K562 (cell line): ENCODE results near the gene CTCF. TPM values are rescaled to one million over a fixed set of nuclear protein-coding genes. Genes with fewer than 3 reads are reported as not detected.
"Not testable (repeated sequence)": the region's sequence is repeated elsewhere in the genome, so short reads cannot be mapped to it uniquely, and the experiment has no call there.

Experiments used
- ATAC-seq: fragments of 200-7000 bp; cut with Tn5 transposase; 3 replicates; pipeline ENCODE4 v1.9.1; 2020; ENCODE audit warnings: moderate library complexity
- BruUV-seq: library from RNA; stranded (reverse); fragments of 400-500 nt; replicated peaks from 2 replicates; lab custom pipeline; 2021; lab: Mats Ljungman, UMichigan
- CTCF ChIA-PET: fragments of 300-600 bp; formaldehyde crosslinking; extraction: SDS; loops from one replicate; lab custom pipeline; 2021; ENCODE audit warnings: low intra/inter-chr PET ratio; lab: Yijun Ruan, JAX
- POLR2A ChIA-PET: fragments of 300-600, 350-650 bp; sonication (Branson Sonifier 250); formaldehyde crosslinking; extraction: SDS; loops from one replicate; lab custom pipeline; 2021; ENCODE audit warnings: antibody characterized with exemption, inconsistent platforms; lab: Yijun Ruan, JAX
- DNase-seq, 4 experiments: peaks; one replicate each; pipeline versions ENCODE4 v3.0.0 to v3.0.0-alpha.2; 2011 to 2018; ENCODE audit warnings: low spot score in 3 of 4, mixed read lengths in 3 of 4; ENCODE audit errors: extremely low read depth in 1 of 4
- FAIRE-seq: peaks from 2 replicates; lab custom pipeline; 2011; peaks lifted over from hg19 to GRCh38; lab: Jason Lieb, UNC
- H2AFZ ChIP-seq: 2 replicates; pipeline ENCODE4 v1.6.0; 2011; ENCODE audit warnings: low read depth, low read length, control low read depth, inconsistent platforms
- H3K27ac ChIP-seq: fragments of 200-600 bp; 3 replicates; pipeline ENCODE4 v1.8.0; 2011; ENCODE audit warnings: low read depth, mild to moderate bottlenecking, control low read depth, inconsistent platforms, low read length, moderate library complexity, mixed read lengths; ENCODE audit errors: extremely low read depth
- H3K27me3 ChIP-seq, 2 experiments: fragments of 300-600 bp in 1 of 2; 2 replicates in 1 of 2; 3 replicates in 1 of 2; pipeline versions ENCODE4 v1.6.0 to v1.8.0; 2011; ENCODE audit warnings: inconsistent platforms in 2 of 2, low read length in 2 of 2, mild to moderate bottlenecking in 1 of 2, mixed read lengths in 1 of 2, moderate library complexity in 1 of 2; ENCODE audit not compliant: control insufficient read depth in 2 of 2, insufficient read depth in 2 of 2
- H3K36me3 ChIP-seq: fragments of 300-600 bp; 3 replicates; pipeline ENCODE4 v1.8.0; 2011; ENCODE audit warnings: mild to moderate bottlenecking, low read length, inconsistent platforms; ENCODE audit not compliant: control insufficient read depth, insufficient read depth
- H3K4me1 ChIP-seq, 2 experiments: fragments of 200-600 bp in 1 of 2; replicated peaks in 1 of 2; 2 replicates in 1 of 2; 3 replicates in 1 of 2; pipeline versions ENCODE4 v1.5.1 to v1.8.0; 2011; ENCODE audit warnings: inconsistent platforms in 2 of 2, low read length in 2 of 2, mild to moderate bottlenecking in 1 of 2, mixed read lengths in 1 of 2, moderate library complexity in 1 of 2; ENCODE audit not compliant: control insufficient read depth in 2 of 2, insufficient read depth in 2 of 2
- H3K4me2 ChIP-seq: 2 replicates; pipeline ENCODE4 v1.6.1; 2011; ENCODE audit warnings: low read length, control low read depth, inconsistent platforms, mixed read lengths; ENCODE audit not compliant: insufficient read depth
- H3K4me3 ChIP-seq: fragments of 200-600 bp; sonication (generic), shearing (Covaris generic); 2 replicates; pipeline ENCODE4 v1.5.1; 2016; ENCODE audit warnings: control low read depth, inconsistent platforms
- H3K79me2 ChIP-seq: fragments of 200-600 bp; 3 replicates; pipeline ENCODE4 v1.8.0; 2011; ENCODE audit warnings: low read length, inconsistent platforms; ENCODE audit not compliant: control insufficient read depth, insufficient read depth
- H3K9ac ChIP-seq, 2 experiments: 2 replicates each; pipeline versions ENCODE4 v1.6.0 to v1.6.1; 2011; ENCODE audit warnings: low read depth in 2 of 2, low read length in 2 of 2, control low read depth in 1 of 2, inconsistent platforms in 1 of 2, mild to moderate bottlenecking in 1 of 2, mixed read lengths in 1 of 2; ENCODE audit not compliant: insufficient read depth in 1 of 2
- H3K9me1 ChIP-seq: one replicate; pipeline ENCODE4 v1.6.0; 2011; ENCODE audit warnings: inconsistent platforms, mild to moderate bottlenecking, low read length, moderate library complexity; ENCODE audit not compliant: control insufficient read depth, insufficient read depth
- H3K9me3 ChIP-seq: replicated peaks from 2 replicates; pipeline ENCODE4 v1.5.1; 2011; ENCODE audit warnings: low read depth, low read length, inconsistent platforms; ENCODE audit not compliant: control insufficient read depth, insufficient read depth
- H4K20me1 ChIP-seq: replicated peaks from 2 replicates; pipeline ENCODE4 v1.6.1; 2011; ENCODE audit warnings: low read length, inconsistent platforms, mixed read lengths; ENCODE audit not compliant: control insufficient read depth, insufficient read depth
- BHLHE40 ChIP-seq: IDR thresholded peaks from 2 replicates; pipeline ENCODE4 v1.6.1; 2011; ENCODE audit warnings: low read length, improper control_type of control experiment
- C11orf30 ChIP-seq: fragments of 450-650 bp; IDR thresholded peaks from 2 replicates; pipeline ENCODE4 v1.6.1; 2016; ENCODE audit warnings: low read depth, mild to moderate bottlenecking
- CBX2 ChIP-seq: fragments of 200-600 bp; sonication (generic); IDR thresholded peaks from one replicate; pipeline ENCODE4 v1.6.1; 2012; ENCODE audit warnings: mild to moderate bottlenecking, low read length, inconsistent platforms; ENCODE audit not compliant: insufficient read depth, poor library complexity, severe bottlenecking
- CBX3 ChIP-seq, 2 experiments: IDR thresholded peaks; 1 replicate in 1 of 2; 2 replicates in 1 of 2; pipeline ENCODE4 v1.6.1; 2012; ENCODE audit warnings: inconsistent platforms in 2 of 2, low read length in 2 of 2, borderline replicate concordance in 1 of 2, control low read depth in 1 of 2
- HIVEP1 ChIP-seq: fragments of 250-450 bp; sonication (Bioruptor Pico); IDR thresholded peaks from 2 replicates; pipeline ENCODE4 v1.4.0; 2020; ENCODE audit warnings: mild to moderate bottlenecking
- HNRNPUL1 ChIP-seq: fragments of 200-400 bp; formaldehyde crosslinking; IDR thresholded peaks from 2 replicates; pipeline ENCODE4 v1.6.1; 2017; ENCODE audit warnings: low read length
- PHF21A ChIP-seq: fragments of 450-650 bp; IDR thresholded peaks from 2 replicates; pipeline ENCODE4 v1.6.1; 2017; ENCODE audit warnings: low read depth, borderline replicate concordance
- POLR3A ChIP-seq: IDR thresholded peaks from 2 replicates; pipeline ENCODE4 v1.6.1; 2011; ENCODE audit warnings: borderline replicate concordance, mild to moderate bottlenecking, moderate library complexity; ENCODE audit not compliant: insufficient read length, insufficient read depth; ENCODE audit errors: extremely low read depth
- RCOR1 ChIP-seq, 2 experiments: IDR thresholded peaks; 2 replicates each; pipeline ENCODE4 v1.6.1; 2012; ENCODE audit warnings: low read depth in 2 of 2, low read length in 2 of 2, borderline replicate concordance in 1 of 2, improper control_type of control experiment in 1 of 2
- SAFB ChIP-seq: fragments of 200-400 bp; formaldehyde crosslinking; IDR thresholded peaks from 2 replicates; pipeline ENCODE4 v1.6.1; 2017; ENCODE audit warnings: low read depth, low read length, borderline replicate concordance
- SMAD4 ChIP-seq: fragments of 250-450 bp; sonication (Bioruptor Pico); conservative IDR thresholded peaks from 2 replicates; pipeline ENCODE4 v1.8.0; 2021; ENCODE audit warnings: inconsistent platforms, mild to moderate bottlenecking, moderate library complexity
- SMARCC2 ChIP-seq: fragments of 450-650 bp; IDR thresholded peaks from 2 replicates; pipeline ENCODE4 v1.6.1; 2017; ENCODE audit warnings: antibody characterized with exemption, moderate library complexity, mild to moderate bottlenecking, low read depth
- SP1 ChIP-seq: sonication (generic); formaldehyde crosslinking; IDR thresholded peaks from 2 replicates; pipeline ENCODE4 v1.8.1; 2022; ENCODE audit warnings: mild to moderate bottlenecking, missing genetic modification reagents
- ZNF121 ChIP-seq: sonication (generic); formaldehyde crosslinking; conservative IDR thresholded peaks from 2 replicates; pipeline ENCODE4 v1.8.0; 2022; ENCODE audit warnings: missing genetic modification reagents
- ZNF77 ChIP-seq: fragments of 250-450 bp; sonication (Bioruptor Pico); IDR thresholded peaks from 2 replicates; pipeline ENCODE4 v1.5.0; 2020
- ZNF785 ChIP-seq: fragments of 250-450 bp; sonication (Bioruptor Pico); IDR thresholded peaks from 2 replicates; pipeline ENCODE4 v1.4.0; 2020; ENCODE audit warnings: mild to moderate bottlenecking
- WGBS: fragments of 100-300 bp; shearing (Covaris generic); methylation state at CpG from one replicate; pipeline ENCODE4 v1.1.6; 2016; ENCODE audit warnings: low coverage, mixed read lengths; ENCODE audit not compliant: insufficient coverage; ENCODE audit errors: missing lambda C conversion rate; 5-methylcytosine and 5-hydroxymethylcytosine counted together
- in situ Hi-C: fragments of 300-500 bp; cut with MboI; formaldehyde crosslinking; loops from 4 replicates; pipeline ENCODE4 v1.15.0; 2018; ENCODE audit warnings: inconsistent platforms, mixed read lengths
- intact Hi-C: fragments of 100-400 bp; cut with micrococcal nuclease; formaldehyde crosslinking; loops from 2 replicates; pipeline ENCODE4 v1.14.2; 2022
- polyA plus RNA-seq, 8 experiments: library from polyadenylated mRNA; depleted of rRNA in 4 of 8; stranded (reverse) in 5 of 8; unstranded in 3 of 8; fragments of >200 nt; fragmentation: Nextera tagmentation in 2 of 8; fragmentation: Illumina TruSeq in 1 of 8; extraction: Ambion mirVana in 2 of 8; extraction: Trizol in 1 of 8; gene quantifications; 2 replicates each; pipeline versions ENCODE4 v1.2.1 to v1.2.3, GENCODE V29; 2011 to 2014; ENCODE audit warnings: inconsistent platforms in 1 of 8, missing spikeins in 1 of 8
- total RNA-seq, 7 experiments: library from RNA; depleted of rRNA in 6 of 7; stranded (reverse); fragments of >200 nt in 6 of 7; fragmentation: Illumina TruSeq in 2 of 7; extraction: Trizol in 2 of 7; gene quantifications; 2 replicates each; pipeline versions ENCODE4 v1.2.1 to v1.2.3, GENCODE V29; 2011 to 2021; ENCODE audit warnings: low replicate concordance in 1 of 7

The CTCF gene
- total and polyA plus RNA-seq, 9 of the 15 experiments (the other 6 are each of a cell fraction or from before 2014, with no cell fraction given) = 7.8 to 49.2 (median 33.9) TPM

DNA sequence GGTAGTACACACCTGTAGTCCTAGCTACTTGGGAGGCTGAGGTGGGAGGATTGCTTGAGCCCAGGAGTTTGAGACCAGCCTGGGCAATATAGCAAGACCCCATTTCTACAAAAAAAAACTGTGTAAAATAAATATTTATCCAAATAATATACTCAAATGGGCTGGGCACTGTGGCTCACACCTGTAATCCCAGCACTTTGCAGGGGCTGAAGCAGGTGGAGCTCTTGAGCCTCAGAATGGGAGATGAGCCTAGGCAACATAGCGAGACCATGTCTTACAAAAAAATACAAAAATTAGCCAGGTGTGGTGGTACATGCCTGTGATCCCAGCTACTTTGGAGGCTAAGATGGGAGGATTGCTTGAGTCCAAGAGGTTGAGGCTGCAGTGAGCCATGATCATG lies 48.4 kb upstream of the CTCF start:
- TF ChIP-seq ZNF121 (CRISPR knock-in tag) = peak; percentile 43
- H3K9me3 ChIP-seq, H3K9me1 ChIP-seq, H3K79me2 ChIP-seq, in situ Hi-C loops, FAIRE-seq, H2AFZ ChIP-seq, H3K27me3 ChIP-seq, H3K4me2 ChIP-seq, H4K20me1 ChIP-seq, H3K9ac ChIP-seq, H3K27ac ChIP-seq, H3K36me3 ChIP-seq, H3K4me1 ChIP-seq, H3K4me3 ChIP-seq, BruUV-seq, DNase-seq: not testable (repeated sequence)
- CTCF ChIA-PET = interaction anchor here (1.4 to 5.8 kb wide), 3 partner anchors 10 to 33 kb away, joined by 5 to 53 read pairs (median 12); partner anchors contain the start of gene ATP6V0D1
- 93% methylated on average over 1 of the region's 1 CpG for WGBS
- intact Hi-C loops = loop anchor here (1.0 to 10.0 kb wide), 3 partner anchors 20 to 89 kb away; partner anchors contain the start of gene ATP6V0D1
- POLR2A ChIA-PET = interaction anchor here (0.7 to 1.0 kb wide), 3 partner anchors 33 to 826 kb away, joined by 3 to 4 read pairs (median 3); partner anchors contain the start of gene ATP6V0D1
- ATAC-seq = peak; percentile 43

DNA sequence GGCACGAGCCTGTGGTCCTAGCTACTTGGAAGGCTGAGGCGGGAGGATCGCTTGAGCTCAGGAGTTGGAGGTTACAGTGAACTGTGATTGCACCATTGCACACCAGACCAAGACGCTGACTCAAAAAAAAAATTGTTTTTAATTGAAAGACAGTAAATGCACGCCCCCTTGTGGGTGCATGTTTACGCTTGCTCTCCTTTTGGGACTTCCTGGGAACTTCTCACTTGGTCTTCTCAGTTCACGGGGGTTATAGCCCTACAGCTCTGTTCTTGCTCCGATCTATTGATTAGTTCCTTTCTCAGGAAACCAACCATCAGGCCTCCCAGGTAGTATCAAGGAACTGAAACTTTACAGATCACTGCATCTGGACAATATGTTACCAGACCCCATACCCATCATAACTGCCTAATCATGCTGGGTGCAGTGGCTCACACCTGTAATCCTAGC lies 47.9 kb upstream of the CTCF start:
- no peaks in the 10 kb centered on the region for H3K27me3 ChIP-seq
- CTCF ChIA-PET = interaction anchor here (1.4 to 5.8 kb wide), 3 partner anchors 10 to 33 kb away, joined by 5 to 53 read pairs (median 12); partner anchors contain the start of gene ATP6V0D1
- peak; percentile 88 for ATAC-seq
- no TSS peak for BruUV-seq
- FAIRE-seq = peak; percentile 89
- no peaks in the 10 kb centered on the region for H4K20me1 ChIP-seq
- no peak overlapping the region for H3K4me3 ChIP-seq
- H3K79me2 ChIP-seq = no peaks in the 10 kb centered on the region
- in situ Hi-C loops = no loop called here
- peak; percentile 57 to 92 (median 63) for DNase-seq
- no peaks in the 10 kb centered on the region for H3K9me3 ChIP-seq
- no peaks in the 10 kb centered on the region for H3K9me1 ChIP-seq
- intact Hi-C loops = loop anchor here (1.0 to 10.0 kb wide), 3 partner anchors 20 to 90 kb away; partner anchors contain the start of gene ATP6V0D1
- POLR2A ChIA-PET = interaction anchor here (0.7 to 1.0 kb wide), 2 partner anchors 33 to 826 kb away, joined by 3 to 4 read pairs; partner anchors contain the start of gene ATP6V0D1
- H3K4me1 ChIP-seq = peaks cover 2 to 3% of the 10 kb centered on the region in 2 experiments; a peak in 3 of 5 replicates
- no peak overlapping the region; the same call in 2 of the 3 replicates for H3K27ac ChIP-seq
- peak overlapping the region; percentile 41; the same call in 1 of the 2 replicates for H3K4me2 ChIP-seq
- 0 out of 4 replicates have a peak overlapping the region, but pooled peaks of 1 of the 2 experiments have one; percentile 28 for H3K9ac ChIP-seq
- under 1% methylated on average over 8 of the region's 8 CpGs for WGBS
- H2AFZ ChIP-seq = peak overlapping the region; percentile 88
- H3K36me3 ChIP-seq = no peaks in the 10 kb centered on the region
- TF ChIP-seq C11orf30 = peak; percentile 47
- TF ChIP-seq HNRNPUL1 = no peak
- TF ChIP-seq SP1 (CRISPR knock-in tag) = 0 out of 2 replicates have a peak, but pooled peaks have one; percentile 34
- TF ChIP-seq RCOR1 (IDR thresholded peaks at IDR 0.05; ENCODE audit: borderline replicate concordance in 1 of 2, low read depth in 2 of 2, low read length in 2 of 2) = peak in 1 of 2 experiments; percentile 33; a peak in 1 of 4 replicates
- TF ChIP-seq CBX2 = no peak
- TF ChIP-seq SMAD4 (CRISPR knock-in tag) = no peak
- TF ChIP-seq HIVEP1 = no peak
- TF ChIP-seq ZNF785 (CRISPR knock-in tag) = no peak
- TF ChIP-seq CBX3 (IDR thresholded peaks at IDR 0.05; ENCODE audit: borderline replicate concordance in 1 of 2, low read length in 2 of 2) = no peak
- no peak for TF ChIP-seq ZNF77 (CRISPR knock-in tag)
- TF ChIP-seq BHLHE40 = no peak
- no peak for TF ChIP-seq POLR3A
- TF ChIP-seq PHF21A = no peak
- TF ChIP-seq SMARCC2 = no peak
- TF ChIP-seq SAFB = no peak
